ENCODE measurements around the gene IL19.
"Not testable (repeated sequence)": the region's sequence is repeated elsewhere in the genome, so short reads cannot be mapped to it uniquely, and the experiment has no call there.

Gene IL19

GRCh38 chr1:206778911-206779310 is 8.3 kb downstream of the IL19 start:
- H2BK5ac ChIP-seq (ENCODE audit: low read depth, low read length, poor library complexity); H3K23ac ChIP-seq (ENCODE audit: low read length); H3K4me3 ChIP-seq (ENCODE audit: low read depth, low read length); H3K9ac ChIP-seq (ENCODE audit: low read length); H2AK5ac ChIP-seq (ENCODE audit: low read length); H3K14ac ChIP-seq (ENCODE audit: low read length); H3K27ac ChIP-seq (ENCODE audit: low read depth, low read length); H3K36me3 ChIP-seq (ENCODE audit: control insufficient read depth in 1 of 2, insufficient read depth in 2 of 2, low read length in 2 of 2); H4K12ac ChIP-seq (ENCODE audit: low read depth, low read length); H3K79me1 ChIP-seq (ENCODE audit: low read length); H2AFZ ChIP-seq (ENCODE audit: insufficient read depth, low read length, poor library complexity); H3K79me2 ChIP-seq (ENCODE audit: control insufficient read depth, insufficient read depth, low read length, poor library complexity); H2BK120ac ChIP-seq (ENCODE audit: insufficient read depth, low read length, poor library complexity); H4K91ac ChIP-seq (ENCODE audit: low read depth, low read length); H3K4me2 ChIP-seq (ENCODE audit: low read length); H3K27me3 ChIP-seq (ENCODE audit: insufficient read depth, low read length); H3K9me3 ChIP-seq (ENCODE audit: insufficient read depth, low read depth, low read length); H3K4me1 ChIP-seq (ENCODE audit: control insufficient read depth in 1 of 2, insufficient read depth in 2 of 2, low read length in 2 of 2); H3K18ac ChIP-seq (ENCODE audit: low read length); H2BK12ac ChIP-seq (ENCODE audit: low read length); H4K8ac ChIP-seq (ENCODE audit: low read depth, low read length); H3K4ac ChIP-seq (ENCODE audit: low read depth, low read length): not testable (repeated sequence)
- peak; percentile 58 to 74 for DNase-seq
- WGBS (ENCODE audit: extremely low coverage, insufficient coverage, insufficient read length): no CpG with 5 or more reads among the region's 6 CpGs

- Histone ChIP-seq H3K27me3 (ENCODE audit: insufficient read depth, low read length) (no peaks in the 10 kb centered on the region), H4K12ac (ENCODE audit: low read depth, low read length) (no peak overlapping the region), H3K79me1 (ENCODE audit: low read length) (no peaks in the 10 kb centered on the region), H4K91ac (ENCODE audit: low read depth, low read length) (no peak overlapping the region), H3K23ac (ENCODE audit: low read length) (no peak overlapping the region), H3K4ac (ENCODE audit: low read depth, low read length) (no peak overlapping the region), H3K9ac (ENCODE audit: low read length) (no peak overlapping the region), H2AFZ (ENCODE audit: insufficient read depth, low read length, poor library complexity) (no peak overlapping the region), H2AK5ac (ENCODE audit: low read length) (no peak overlapping the region), H3K14ac (ENCODE audit: low read length) (no peak overlapping the region), H3K4me1 (ENCODE audit: control insufficient read depth in 1 of 2, insufficient read depth in 2 of 2, low read length in 2 of 2) (peaks cover 1 to 4% of the 10 kb centered on the region in 2 experiments), H3K9me3 (ENCODE audit: insufficient read depth, low read depth, low read length) (no peaks in the 10 kb centered on the region), H3K27ac (ENCODE audit: low read depth, low read length) (no peak overlapping the region), H3K79me2 (ENCODE audit: control insufficient read depth, insufficient read depth, low read length, poor library complexity) (no peaks in the 10 kb centered on the region), H2BK5ac (ENCODE audit: low read depth, low read length, poor library complexity) (no peak overlapping the region), H3K4me3 (ENCODE audit: low read depth, low read length) (no peak overlapping the region), H4K8ac (ENCODE audit: low read depth, low read length) (no peak overlapping the region), H3K18ac (ENCODE audit: low read length) (no peak overlapping the region), H2BK12ac (ENCODE audit: low read length) (no peak overlapping the region), H3K4me2 (ENCODE audit: low read length) (no peak overlapping the region), H2BK120ac (ENCODE audit: insufficient read depth, low read length, poor library complexity) (no peak overlapping the region), H3K36me3 (ENCODE audit: control insufficient read depth in 1 of 2, insufficient read depth in 2 of 2, low read length in 2 of 2) (no peaks in the 10 kb centered on the region)
- WGBS (ENCODE audit: extremely low coverage, insufficient coverage, insufficient read length): no CpG with 5 or more reads among the region's 2 CpGs
- DNase-seq: no peak
Measured at GRCh38 chr1:206779638-206780037, 9.1 kb downstream of the IL19 start.

GRCh38 chr1:206782448-206782847 is 11.9 kb downstream of the IL19 start:
- H3K27me3 ChIP-seq (ENCODE audit: insufficient read depth, low read length): no peaks in the 10 kb centered on the region
- no peak overlapping the region for H3K4ac ChIP-seq (ENCODE audit: low read depth, low read length)
- no peak overlapping the region for H4K8ac ChIP-seq (ENCODE audit: low read depth, low read length)
- no peak overlapping the region for H4K91ac ChIP-seq (ENCODE audit: low read depth, low read length)
- no peak overlapping the region for H2BK5ac ChIP-seq (ENCODE audit: low read depth, low read length, poor library complexity)
- H2BK12ac ChIP-seq (ENCODE audit: low read length): no peak overlapping the region
- no peaks in the 10 kb centered on the region for H3K9me3 ChIP-seq (ENCODE audit: insufficient read depth, low read depth, low read length)
- H3K18ac ChIP-seq (ENCODE audit: low read length): no peak overlapping the region
- no peaks in the 10 kb centered on the region for H3K36me3 ChIP-seq (ENCODE audit: control insufficient read depth in 1 of 2, insufficient read depth in 2 of 2, low read length in 2 of 2)
- no peak overlapping the region for H2AFZ ChIP-seq (ENCODE audit: insufficient read depth, low read length, poor library complexity)
- no peak overlapping the region for H3K23ac ChIP-seq (ENCODE audit: low read length)
- no peak overlapping the region for H2BK120ac ChIP-seq (ENCODE audit: insufficient read depth, low read length, poor library complexity)
- H2AK5ac ChIP-seq (ENCODE audit: low read length): no peak overlapping the region
- H3K4me3 ChIP-seq (ENCODE audit: low read depth, low read length): no peak overlapping the region
- no peaks in the 10 kb centered on the region for H3K79me1 ChIP-seq (ENCODE audit: low read length)
- H3K4me2 ChIP-seq (ENCODE audit: low read length): no peak overlapping the region
- H3K9ac ChIP-seq (ENCODE audit: low read length): no peak overlapping the region
- DNase-seq: no peak
- H4K12ac ChIP-seq (ENCODE audit: low read depth, low read length): no peak overlapping the region
- no CpG with 5 or more reads among the region's 2 CpGs for WGBS (ENCODE audit: extremely low coverage, insufficient coverage, insufficient read length)
- H3K14ac ChIP-seq (ENCODE audit: low read length): no peak overlapping the region
- no peak overlapping the region for H3K27ac ChIP-seq (ENCODE audit: low read depth, low read length)
- H3K79me2 ChIP-seq (ENCODE audit: control insufficient read depth, insufficient read depth, low read length, poor library complexity): no peaks in the 10 kb centered on the region
- H3K4me1 ChIP-seq (ENCODE audit: control insufficient read depth in 1 of 2, insufficient read depth in 2 of 2, low read length in 2 of 2): peaks cover 3 to 4% of the 10 kb centered on the region in 2 experiments

GRCh38 chr1:206783506-206783905 is 12.9 kb downstream of the IL19 start:
- Histone ChIP-seq H3K79me2 (ENCODE audit: control insufficient read depth, insufficient read depth, low read length, poor library complexity) (no peaks in the 10 kb centered on the region), H3K27me3 (ENCODE audit: insufficient read depth, low read length) (no peaks in the 10 kb centered on the region), H4K91ac (ENCODE audit: low read depth, low read length) (no peak overlapping the region), H3K4me3 (ENCODE audit: low read depth, low read length) (no peak overlapping the region), H4K8ac (ENCODE audit: low read depth, low read length) (no peak overlapping the region), H2BK120ac (ENCODE audit: insufficient read depth, low read length, poor library complexity) (no peak overlapping the region), H3K4me1 (ENCODE audit: control insufficient read depth in 1 of 2, insufficient read depth in 2 of 2, low read length in 2 of 2) (peaks cover 3 to 4% of the 10 kb centered on the region in 2 experiments), H3K18ac (ENCODE audit: low read length) (no peak overlapping the region), H4K12ac (ENCODE audit: low read depth, low read length) (no peak overlapping the region), H2AK5ac (ENCODE audit: low read length) (no peak overlapping the region), H3K9me3 (ENCODE audit: insufficient read depth, low read depth, low read length) (no peaks in the 10 kb centered on the region), H2BK5ac (ENCODE audit: low read depth, low read length, poor library complexity) (no peak overlapping the region), H3K27ac (ENCODE audit: low read depth, low read length) (no peak overlapping the region), H3K79me1 (ENCODE audit: low read length) (no peaks in the 10 kb centered on the region), H3K4ac (ENCODE audit: low read depth, low read length) (no peak overlapping the region), H3K36me3 (ENCODE audit: control insufficient read depth in 1 of 2, insufficient read depth in 2 of 2, low read length in 2 of 2) (no peaks in the 10 kb centered on the region), H2BK12ac (ENCODE audit: low read length) (no peak overlapping the region), H3K23ac (ENCODE audit: low read length) (no peak overlapping the region), H2AFZ (ENCODE audit: insufficient read depth, low read length, poor library complexity) (no peak overlapping the region), H3K4me2 (ENCODE audit: low read length) (no peak overlapping the region), H3K9ac (ENCODE audit: low read length) (no peak overlapping the region), H3K14ac (ENCODE audit: low read length) (no peak overlapping the region)
- WGBS (ENCODE audit: extremely low coverage, insufficient coverage, insufficient read length): no CpG with 5 or more reads among the region's 7 CpGs
- no peak for DNase-seq

All from trophoblast cell (in vitro differentiated cells and primary cell).